Subcutaneous abdominal adipose tissue (tissue), 5 donors: Measurements from ENCODE around the gene CHPF.

ENCODE experiments used
- H3K27ac ChIP-seq: one replicate; pipeline ENCODE4 v1.7.0; 2013; ENCODE audit warnings: low read depth, mild to moderate bottlenecking, inconsistent platforms, low read length, moderate library complexity
- H3K27me3 ChIP-seq, 5 donors: one replicate each; pipeline ENCODE4 v1.7.0; 2013; ENCODE audit warnings: low read length in 5 of 5, inconsistent platforms in 1 of 5; ENCODE audit not compliant: control insufficient read depth in 5 of 5, insufficient read depth in 4 of 5
- H3K36me3 ChIP-seq, 5 donors: one replicate each; pipeline ENCODE4 v1.7.0; 2013; ENCODE audit warnings: low read length in 5 of 5; ENCODE audit not compliant: control insufficient read depth in 5 of 5, insufficient read depth in 5 of 5
- H3K4me1 ChIP-seq, 5 donors: one replicate each; pipeline ENCODE4 v1.7.0; 2013; ENCODE audit warnings: low read length in 5 of 5, mild to moderate bottlenecking in 3 of 5, moderate library complexity in 1 of 5; ENCODE audit not compliant: control insufficient read depth in 5 of 5, insufficient read depth in 5 of 5
- H3K4me3 ChIP-seq, 5 donors: one replicate each; pipeline ENCODE4 v1.7.0; 2013; ENCODE audit warnings: low read length in 5 of 5, low read depth in 1 of 5
- H3K9ac ChIP-seq, 5 donors: one replicate each; pipeline ENCODE4 v1.7.0; 2013; ENCODE audit warnings: low read length in 5 of 5, mild to moderate bottlenecking in 4 of 5, moderate library complexity in 3 of 5
- H3K9me3 ChIP-seq, 5 donors: one replicate each; pipeline ENCODE4 v1.7.0; 2013; ENCODE audit warnings: low read length in 5 of 5; ENCODE audit not compliant: control insufficient read depth in 5 of 5
- donor health status: healthy.
- donor health status: healthy.
- donor health status: healthy.
- donor health status: healthy.
- donor health status: healthy.

The CHPF gene

GRCh38 chr2:219508444-219508734, 35.2 kb downstream of the CHPF start:
- H3K9me3 ChIP-seq, result no peaks in the 10 kb centered on the region
- H3K36me3 ChIP-seq, result peaks cover 0 to 43% (median 40%) of the 10 kb centered on the region in 5 donors
- no peak overlapping the region for H3K9ac ChIP-seq
- peaks cover 0 to 18% (median 11%) of the 10 kb centered on the region in 5 donors for H3K4me1 ChIP-seq
- peaks cover 20 to 35% (median 28%) of the 10 kb centered on the region in 5 donors for H3K27me3 ChIP-seq
- H3K4me3 ChIP-seq, result no peak overlapping the region
- H3K27ac ChIP-seq, result no peak overlapping the region

- Histone ChIP-seq H3K27me3 (peaks cover 14 to 29% (median 22%) of the 10 kb centered on the region in 5 donors), H3K4me1 (peaks cover 0 to 15% (median 11%) of the 10 kb centered on the region in 5 donors)
Observed at GRCh38 chr2:219507581-219508443, 35.8 kb downstream of the CHPF start.

GRCh38 chr2:219506802-219507526, 36.6 kb downstream of the CHPF start:
- Histone ChIP-seq H3K27me3 (peaks cover 8 to 20% (median 13%) of the 10 kb centered on the region in 5 donors), H3K9me3 (no peaks in the 10 kb centered on the region), H3K4me3 (no peak overlapping the region), H3K4me1 (peaks cover 0 to 15% (median 11%) of the 10 kb centered on the region in 5 donors), H3K27ac (no peak overlapping the region), H3K9ac (no peak overlapping the region), H3K36me3 (peaks cover 0 to 56% (median 48%) of the 10 kb centered on the region in 5 donors)

More at GRCh38 chr2:219507581-219508443, 35.8 kb downstream of the CHPF start:
- H3K27ac ChIP-seq, result no peak overlapping the region
- H3K36me3 ChIP-seq, result peaks cover 0 to 48% (median 44%) of the 10 kb centered on the region in 5 donors
- H3K4me3 ChIP-seq, result no peak overlapping the region
- H3K9ac ChIP-seq, result no peak overlapping the region
- no peaks in the 10 kb centered on the region for H3K9me3 ChIP-seq

GRCh38 chr2:219506153-219506801, 37.3 kb downstream of the CHPF start:
- Histone ChIP-seq H3K27me3 (peaks cover 5 to 16% (median 8%) of the 10 kb centered on the region in 5 donors), H3K4me1 (peaks cover 0 to 15% (median 11%) of the 10 kb centered on the region in 5 donors), H3K4me3 (no peak overlapping the region), H3K9me3 (no peaks in the 10 kb centered on the region), H3K9ac (no peak overlapping the region), H3K27ac (no peak overlapping the region), H3K36me3 (peaks cover 0 to 61% (median 53%) of the 10 kb centered on the region in 5 donors)

GRCh38 chr2:219505585-219505984, 38.0 kb downstream of the CHPF start:
- H3K4me1 ChIP-seq, result peaks cover 0 to 14% (median 11%) of the 10 kb centered on the region in 5 donors
- no peak overlapping the region for H3K4me3 ChIP-seq
- no peak overlapping the region for H3K27ac ChIP-seq
- no peak overlapping the region for H3K9ac ChIP-seq
- H3K36me3 ChIP-seq, result peaks cover 0 to 62% (median 53%) of the 10 kb centered on the region in 5 donors
- peaks cover 4 to 10% (median 5%) of the 10 kb centered on the region in 5 donors for H3K27me3 ChIP-seq
- no peaks in the 10 kb centered on the region for H3K9me3 ChIP-seq

GRCh38 chr2:219502618-219503017, 41.0 kb downstream of the CHPF start:
- peaks cover 0 to 60% (median 53%) of the 10 kb centered on the region in 5 donors for H3K36me3 ChIP-seq
- peaks cover 0 to 22% (median 22%) of the 10 kb centered on the region in 5 donors for H3K4me1 ChIP-seq
- H3K4me3 ChIP-seq, result no peak overlapping the region
- no peaks in the 10 kb centered on the region for H3K27me3 ChIP-seq
- no peak overlapping the region for H3K27ac ChIP-seq
- no peaks in the 10 kb centered on the region for H3K9me3 ChIP-seq
- H3K9ac ChIP-seq, result no peak overlapping the region

- Histone ChIP-seq H3K27ac (no peak overlapping the region), H3K27me3 (peaks cover 0 to 7% (median 4%) of the 10 kb centered on the region in 5 donors), H3K4me1 (peaks cover 0 to 30% (median 30%) of the 10 kb centered on the region in 5 donors), H3K4me3 (no peak overlapping the region), H3K9ac (no peak overlapping the region), H3K36me3 (peaks cover 0 to 54% (median 46%) of the 10 kb centered on the region in 5 donors), H3K9me3 (no peaks in the 10 kb centered on the region)
Observed at GRCh38 chr2:219501849-219502248, 41.8 kb downstream of the CHPF start.

DNA sequence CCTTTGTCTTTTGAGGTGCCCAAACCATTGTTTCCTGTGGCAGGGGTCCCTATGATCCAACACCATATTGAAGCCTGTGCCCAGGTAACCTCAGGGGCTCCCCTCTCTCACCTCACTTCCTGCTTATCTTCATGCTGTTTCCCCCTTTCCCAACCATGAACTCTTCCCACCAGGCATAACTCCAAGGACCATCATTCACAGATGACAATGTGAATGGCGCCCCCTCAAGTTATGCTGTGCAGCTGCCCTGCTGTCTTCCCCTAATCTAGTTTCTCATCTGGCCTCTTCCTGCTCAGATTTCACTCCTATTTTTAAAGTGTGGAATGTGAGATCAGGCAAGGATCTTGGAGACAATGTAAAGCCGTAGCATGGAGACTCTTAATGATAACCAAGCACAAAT, 43.5 kb downstream of the CHPF start:
- no peak overlapping the region for H3K4me3 ChIP-seq
- H3K9ac ChIP-seq, result no peak overlapping the region
- no peaks in the 10 kb centered on the region for H3K9me3 ChIP-seq
- peaks cover 7 to 22% (median 16%) of the 10 kb centered on the region in 5 donors for H3K27me3 ChIP-seq
- H3K36me3 ChIP-seq, result peaks cover 0 to 36% (median 30%) of the 10 kb centered on the region in 5 donors
- peaks cover 1 to 39% (median 35%) of the 10 kb centered on the region in 5 donors for H3K4me1 ChIP-seq
- H3K27ac ChIP-seq, result no peak overlapping the region

DNA sequence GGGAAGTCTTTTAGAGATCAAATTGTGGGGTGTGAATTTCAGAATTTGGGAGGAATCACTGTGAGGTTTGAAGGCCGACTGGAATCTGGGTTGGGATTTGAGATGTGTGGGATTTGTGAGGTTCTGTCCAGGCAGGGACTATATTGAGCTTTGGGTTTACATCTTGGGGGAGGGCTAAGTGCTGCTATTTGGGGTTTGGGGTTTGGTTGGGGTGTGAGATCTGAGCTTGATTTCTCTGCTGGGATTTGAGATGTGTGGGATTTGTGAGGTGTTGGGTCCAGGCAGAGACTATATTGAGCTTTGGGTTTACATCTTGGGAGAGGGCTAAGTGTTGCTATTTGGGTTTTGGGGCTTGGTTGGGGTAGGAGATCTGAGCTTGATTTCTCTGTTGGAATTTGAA, 44.1 kb downstream of the CHPF start:
- Histone ChIP-seq H3K36me3 (peaks cover 0 to 31% (median 25%) of the 10 kb centered on the region in 5 donors), H3K27ac (no peak overlapping the region), H3K4me1 (peaks cover 1 to 39% (median 35%) of the 10 kb centered on the region in 5 donors), H3K27me3 (peaks cover 8 to 28% (median 16%) of the 10 kb centered on the region in 5 donors), H3K4me3 (peak overlapping the region in 4 of 5 donors; percentile 79 to 89 (median 85)), H3K9ac (peak overlapping the region in 3 of 5 donors; percentile 89 to 96 (median 94)), H3K9me3 (no peaks in the 10 kb centered on the region)
